Measurements from ENCODE around the gene ADGRB3. TPM values are rescaled to one million over a fixed set of nuclear protein-coding genes. Genes with fewer than 3 reads are reported as not detected.
A peak's percentile ranks its signal among the peaks of the same experiment; 100 is the strongest.
"Not testable (repeated sequence)": the region's sequence is repeated elsewhere in the genome, so short reads cannot be mapped to it uniquely, and the experiment has no call there.

The ADGRB3 gene
- total RNA-seq, 2 donors from 2014 or later, result 0.05 TPM; not detected in 1

DNA sequence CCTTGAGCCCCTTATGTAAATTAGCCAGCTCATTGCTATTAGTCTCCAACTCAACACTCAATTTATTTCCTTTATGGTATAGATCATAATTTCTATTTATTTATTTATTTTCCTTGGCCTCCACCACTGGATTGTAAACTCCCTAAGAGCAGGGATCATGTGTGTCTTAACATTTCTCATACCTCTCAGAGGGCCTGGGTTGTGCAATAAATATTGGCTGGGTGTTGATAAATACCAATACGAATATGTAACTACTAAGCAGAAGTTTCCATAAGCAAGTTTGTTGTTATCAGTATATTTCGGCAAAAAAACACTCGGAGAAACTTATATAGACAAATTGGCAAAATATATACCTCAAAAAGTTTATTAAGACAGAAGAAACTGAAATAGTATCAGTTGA is 257.4 kb downstream of the ADGRB3 start:
- Mint-ChIP-seq H3K4me1 (no peaks in the 10 kb centered on the region), H3K4me3 (no peak overlapping the region), H3K27me3 (peaks cover 3% of the 10 kb centered on the region), H3K36me3 (ENCODE audit: low read depth) (no peaks in the 10 kb centered on the region), H3K27ac (no peak overlapping the region), H3K9me3 (no peaks in the 10 kb centered on the region)
- ATAC-seq (replicated peaks), result no peak

- H3K4me1 Mint-ChIP-seq, result no peaks in the 10 kb centered on the region
- H3K9me3 Mint-ChIP-seq, result no peaks in the 10 kb centered on the region
- H3K4me3 Mint-ChIP-seq, result no peak overlapping the region
- ATAC-seq (replicated peaks), result no peak
- H3K27me3 Mint-ChIP-seq, result no peaks in the 10 kb centered on the region
- H3K36me3 Mint-ChIP-seq (ENCODE audit: low read depth), result no peaks in the 10 kb centered on the region
- no peak overlapping the region for H3K27ac Mint-ChIP-seq
Observed at GRCh38 chr6:68895929-68896328, 260.8 kb downstream of the ADGRB3 start.

DNA sequence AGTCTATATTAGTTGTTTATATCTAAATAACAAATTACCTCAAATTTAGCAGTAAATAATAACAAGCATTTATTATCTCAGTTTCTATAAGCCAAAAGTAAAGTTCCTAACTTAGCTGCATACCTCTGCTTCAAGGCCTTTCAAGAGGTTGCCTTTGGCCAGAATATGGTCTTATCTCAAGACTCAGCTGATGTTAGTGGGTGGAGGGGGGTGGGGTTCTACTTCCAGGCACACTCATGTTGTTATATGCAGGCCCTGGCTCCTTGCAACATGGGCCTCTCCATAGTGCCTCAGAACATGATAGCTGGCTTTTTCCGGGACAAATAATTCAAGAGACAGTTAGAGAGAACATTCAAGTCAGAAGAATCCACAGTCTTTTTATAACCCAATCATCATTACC is 266.0 kb downstream of the ADGRB3 start:
- ATAC-seq (replicated peaks), result no peak
- Mint-ChIP-seq H3K27ac (no peak overlapping the region), H3K4me1 (no peaks in the 10 kb centered on the region), H3K9me3 (no peaks in the 10 kb centered on the region), H3K27me3 (no peaks in the 10 kb centered on the region), H3K4me3 (no peak overlapping the region), H3K36me3 (ENCODE audit: low read depth) (no peaks in the 10 kb centered on the region)

GRCh38 chr6:68911334-68911733 is 276.3 kb downstream of the ADGRB3 start:
- Mint-ChIP-seq H3K27ac (no peak overlapping the region), H3K4me1 (no peaks in the 10 kb centered on the region), H3K9me3 (no peaks in the 10 kb centered on the region), H3K36me3 (ENCODE audit: low read depth) (no peaks in the 10 kb centered on the region), H3K27me3 (no peaks in the 10 kb centered on the region), H3K4me3 (no peak overlapping the region)
- no peak for ATAC-seq (replicated peaks)

DNA sequence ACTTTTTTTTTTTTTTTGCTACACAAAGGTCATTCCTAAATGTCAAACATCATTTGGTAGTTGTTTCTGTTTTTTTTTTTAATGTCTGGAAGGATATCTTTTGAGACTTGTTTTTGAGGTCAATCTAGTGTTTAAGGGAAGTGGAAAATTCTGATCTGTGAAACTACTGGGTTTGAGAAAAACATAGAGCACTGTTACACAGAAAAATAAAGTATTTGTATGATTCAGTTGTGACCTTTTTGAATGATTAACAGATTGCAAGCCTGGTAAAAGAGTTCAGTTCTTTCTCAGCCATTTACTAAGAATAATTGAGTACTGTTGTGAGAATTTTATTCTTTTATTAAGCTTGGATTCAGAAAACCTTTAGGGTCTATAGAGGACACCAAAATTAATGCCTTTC is 276.7 kb downstream of the ADGRB3 start:
- ATAC-seq (replicated peaks), result no peak
- Mint-ChIP-seq H3K36me3 (ENCODE audit: low read depth) (no peaks in the 10 kb centered on the region), H3K4me1 (no peaks in the 10 kb centered on the region), H3K4me3 (no peak overlapping the region), H3K27me3 (no peaks in the 10 kb centered on the region), H3K27ac (no peak overlapping the region), H3K9me3 (no peaks in the 10 kb centered on the region)

- not testable (repeated sequence) for ATAC-seq (replicated peaks); H3K27me3 Mint-ChIP-seq
Observed at GRCh38 chr6:68912805-68913204, 277.7 kb downstream of the ADGRB3 start.

GRCh38 chr6:68915586-68915985 is 280.5 kb downstream of the ADGRB3 start:
- H3K36me3 Mint-ChIP-seq (ENCODE audit: low read depth), result no peaks in the 10 kb centered on the region
- H3K9me3 Mint-ChIP-seq, result no peaks in the 10 kb centered on the region
- H3K4me1 Mint-ChIP-seq, result no peaks in the 10 kb centered on the region
- no peak for ATAC-seq (replicated peaks)
- no peak overlapping the region for H3K4me3 Mint-ChIP-seq
- H3K27ac Mint-ChIP-seq, result no peak overlapping the region
- peaks cover 8% of the 10 kb centered on the region for H3K27me3 Mint-ChIP-seq

More at GRCh38 chr6:68912805-68913204, 277.7 kb downstream of the ADGRB3 start:
- not testable (repeated sequence) for H3K9me3 Mint-ChIP-seq; H3K4me1 Mint-ChIP-seq; H3K36me3 Mint-ChIP-seq (ENCODE audit: low read depth); H3K4me3 Mint-ChIP-seq; H3K27ac Mint-ChIP-seq

DNA sequence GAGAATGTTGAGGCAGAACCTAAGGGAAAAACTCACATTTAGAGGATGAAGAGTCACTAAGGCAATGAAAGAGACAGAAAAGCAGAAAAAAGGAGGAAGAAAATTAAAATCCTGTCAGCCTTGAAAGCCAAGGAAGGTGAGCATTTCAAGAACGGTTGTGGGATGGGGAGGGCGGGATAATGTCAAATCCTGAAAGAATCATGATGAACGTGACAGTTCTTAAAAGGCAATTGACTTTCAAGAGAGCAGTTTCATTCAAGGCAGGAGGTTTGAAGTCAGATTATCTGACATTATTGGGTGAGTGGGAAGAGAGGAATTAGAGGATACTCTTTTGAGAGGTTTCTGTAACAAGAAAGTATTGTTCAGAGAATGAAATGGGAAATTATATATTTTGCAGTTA is 284.5 kb downstream of the ADGRB3 start:
- no peak for ATAC-seq (replicated peaks)
- H3K27ac Mint-ChIP-seq, result no peak overlapping the region
- no peaks in the 10 kb centered on the region for H3K4me1 Mint-ChIP-seq
- H3K9me3 Mint-ChIP-seq, result no peaks in the 10 kb centered on the region
- peaks cover 8% of the 10 kb centered on the region for H3K27me3 Mint-ChIP-seq
- H3K4me3 Mint-ChIP-seq, result no peak overlapping the region
- H3K36me3 Mint-ChIP-seq (ENCODE audit: low read depth), result no peaks in the 10 kb centered on the region

- Mint-ChIP-seq H3K36me3 (ENCODE audit: low read depth) (no peaks in the 10 kb centered on the region), H3K27ac (no peak overlapping the region), H3K9me3 (no peaks in the 10 kb centered on the region), H3K27me3 (peaks cover 3% of the 10 kb centered on the region), H3K4me3 (no peak overlapping the region), H3K4me1 (no peaks in the 10 kb centered on the region)
- ATAC-seq (replicated peaks), result no peak
Observed at GRCh38 chr6:68941345-68941744, 306.3 kb downstream of the ADGRB3 start.

- Mint-ChIP-seq H3K9me3 (no peaks in the 10 kb centered on the region), H3K4me3 (no peak overlapping the region), H3K27me3 (peaks cover 4% of the 10 kb centered on the region), H3K4me1 (no peaks in the 10 kb centered on the region), H3K27ac (no peak overlapping the region), H3K36me3 (ENCODE audit: low read depth) (no peaks in the 10 kb centered on the region)
- ATAC-seq (replicated peaks), result no peak
Observed at GRCh38 chr6:68947721-68948120, 312.6 kb downstream of the ADGRB3 start.

DNA sequence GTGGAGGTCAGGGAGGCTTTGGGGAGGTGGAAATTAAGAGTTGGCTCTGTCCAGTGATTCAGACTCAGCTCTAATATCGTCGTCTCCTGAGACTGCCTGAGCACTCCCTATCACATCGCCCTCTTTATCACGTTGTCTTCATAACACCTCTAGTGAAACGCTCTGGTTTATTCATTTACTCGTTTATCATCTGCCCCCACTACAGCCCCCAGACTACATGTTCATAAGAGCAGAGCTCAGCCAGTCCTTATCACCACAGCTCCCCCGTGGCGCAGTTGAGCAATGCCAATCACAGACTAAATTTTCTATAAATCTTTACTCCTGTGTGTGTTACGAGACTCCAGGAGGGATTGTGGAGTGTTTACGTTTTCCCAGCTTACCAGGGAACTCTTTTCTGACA is 316.2 kb downstream of the ADGRB3 start:
- Mint-ChIP-seq H3K27me3 (peaks cover 4% of the 10 kb centered on the region), H3K9me3 (no peaks in the 10 kb centered on the region), H3K4me3 (no peak overlapping the region), H3K27ac (no peak overlapping the region), H3K36me3 (ENCODE audit: low read depth) (no peaks in the 10 kb centered on the region), H3K4me1 (no peaks in the 10 kb centered on the region)
- no peak for ATAC-seq (replicated peaks)

DNA sequence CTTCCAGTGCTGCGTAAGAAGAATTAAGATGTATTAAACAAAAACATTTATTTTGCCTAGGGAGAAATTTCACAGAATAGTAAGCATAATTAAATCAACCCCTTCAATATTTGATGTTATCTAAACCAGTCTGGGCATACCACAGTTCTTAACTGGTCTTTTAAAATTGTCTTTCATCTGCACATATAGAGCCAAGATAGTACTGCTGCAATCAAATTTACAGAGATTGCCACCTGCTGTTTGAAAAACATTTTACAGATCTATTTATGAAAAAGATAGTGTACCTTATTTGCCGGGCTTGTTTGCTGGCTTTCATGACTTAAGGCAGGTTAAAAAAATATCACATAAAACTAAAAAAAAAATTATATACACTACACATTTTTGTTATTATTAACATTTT is 323.2 kb downstream of the ADGRB3 start:
- H3K27me3 Mint-ChIP-seq, result no peaks in the 10 kb centered on the region
- H3K4me3 Mint-ChIP-seq, result no peak overlapping the region
- H3K36me3 Mint-ChIP-seq (ENCODE audit: low read depth), result no peaks in the 10 kb centered on the region
- no peaks in the 10 kb centered on the region for H3K4me1 Mint-ChIP-seq
- no peaks in the 10 kb centered on the region for H3K9me3 Mint-ChIP-seq
- ATAC-seq (replicated peaks), result no peak
- no peak overlapping the region for H3K27ac Mint-ChIP-seq

GRCh38 chr6:68967549-68968300 is 332.6 kb downstream of the ADGRB3 start:
- peaks cover 7% of the 10 kb centered on the region for H3K4me1 Mint-ChIP-seq
- H3K36me3 Mint-ChIP-seq (ENCODE audit: low read depth), result no peaks in the 10 kb centered on the region
- H3K27me3 Mint-ChIP-seq, result no peaks in the 10 kb centered on the region
- H3K9me3 Mint-ChIP-seq, result no peaks in the 10 kb centered on the region
- H3K27ac Mint-ChIP-seq, result no peak overlapping the region
- no peak overlapping the region for H3K4me3 Mint-ChIP-seq
- ATAC-seq (replicated peaks), result peak; percentile 67

DNA sequence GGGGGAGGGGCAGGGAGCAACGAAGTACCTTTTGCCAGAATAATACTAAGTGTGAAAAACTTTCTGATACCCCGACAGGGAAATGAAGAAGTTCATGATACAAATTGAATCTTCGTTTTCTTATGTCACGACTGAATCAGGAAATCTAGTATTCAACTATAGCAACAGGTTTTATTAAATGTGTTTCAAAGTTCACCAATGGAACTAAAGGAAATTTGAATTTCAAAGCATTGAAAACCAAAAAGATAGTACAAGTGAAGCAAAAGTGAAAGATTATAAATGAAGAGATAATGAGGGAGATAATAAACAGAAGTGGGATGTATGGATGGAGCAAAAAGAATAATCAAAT is 333.2 kb downstream of the ADGRB3 start:
- Mint-ChIP-seq H3K9me3 (no peaks in the 10 kb centered on the region), H3K4me1 (peaks cover 7% of the 10 kb centered on the region), H3K27me3 (no peaks in the 10 kb centered on the region), H3K36me3 (ENCODE audit: low read depth) (no peaks in the 10 kb centered on the region), H3K4me3 (no peak overlapping the region), H3K27ac (no peak overlapping the region)
- ATAC-seq (replicated peaks), result no peak

- Mint-ChIP-seq H3K27me3 (peaks cover 1% of the 10 kb centered on the region), H3K4me1 (peaks cover 3% of the 10 kb centered on the region), H3K9me3 (no peaks in the 10 kb centered on the region), H3K4me3 (no peak overlapping the region), H3K27ac (no peak overlapping the region), H3K36me3 (ENCODE audit: low read depth) (no peaks in the 10 kb centered on the region)
- no peak for ATAC-seq (replicated peaks)
Observed at GRCh38 chr6:68973066-68973465, 338.0 kb downstream of the ADGRB3 start.

DNA sequence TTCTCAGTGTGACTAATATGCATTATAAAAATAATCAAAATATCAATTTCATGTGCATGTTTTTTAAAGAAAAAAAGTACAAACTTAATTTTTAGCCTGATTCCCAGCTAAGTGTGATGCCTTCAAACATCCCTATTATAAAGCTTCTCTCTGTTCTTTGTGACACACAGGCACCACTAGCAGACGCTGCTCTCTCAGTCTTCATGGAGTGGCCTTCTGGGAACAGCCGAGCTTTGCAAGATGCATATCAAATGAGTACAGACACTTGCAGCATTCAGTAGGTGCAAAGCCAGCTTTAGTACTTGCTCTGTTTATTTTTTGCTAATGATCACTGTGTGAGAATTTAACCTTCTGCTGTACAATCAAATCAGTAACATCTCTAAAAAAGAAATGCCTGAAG is 340.0 kb downstream of the ADGRB3 start:
- Mint-ChIP-seq H3K36me3 (ENCODE audit: low read depth) (no peaks in the 10 kb centered on the region), H3K9me3 (no peaks in the 10 kb centered on the region), H3K4me3 (no peak overlapping the region), H3K27ac (no peak overlapping the region), H3K4me1 (no peaks in the 10 kb centered on the region), H3K27me3 (peaks cover 6% of the 10 kb centered on the region)
- no peak for ATAC-seq (replicated peaks)
